Stimulated activated CD8-positive, alpha-beta memory T cell treated with anti-CD3 and anti-CD28 coated beads, Interleukin-7, amount 100 ng/mL, for 48 hours (primary cell): Measurements from ENCODE around the gene CNOT11.
"Not testable (repeated sequence)": the region's sequence is repeated elsewhere in the genome, so short reads cannot be mapped to it uniquely, and the experiment has no call there.

Experiments
- DNase-seq, 2 donors: peaks; one replicate each; pipeline ENCODE4 v3.0.0-alpha.2; 2020; ENCODE audit warnings: low read depth in 1 of 2; ENCODE audit errors: extremely low read depth in 1 of 2

CNOT11 gene

GRCh38 chr2:101252408-101253012 lies at the start of gene CNOT11:
CNOT11 (plus strand) TSS chr2:101252886; CDS start chr2:101252965, 79 bp downstream.
- DNase-seq = peak; percentile 96 to 97

- no peak for DNase-seq
Measured at GRCh38 chr2:101204400-101205115, 48.1 kb upstream of the CNOT11 start.

GRCh38 chr2:101205521-101206479 lies 46.9 kb upstream of the CNOT11 start:
- DNase-seq = peak in 1 of 2 donors; percentile 9

- no peak for DNase-seq
Measured at GRCh38 chr2:101208830-101209229, 43.9 kb upstream of the CNOT11 start.

GRCh38 chr2:101219246-101219645 lies 33.4 kb upstream of the CNOT11 start:
- DNase-seq = no peak

GRCh38 chr2:101220091-101220490 lies 32.6 kb upstream of the CNOT11 start:
- not testable (repeated sequence) for DNase-seq

GRCh38 chr2:101223814-101224231 lies 28.9 kb upstream of the CNOT11 start:
- peak in 1 of 2 donors; percentile 47 for DNase-seq

GRCh38 chr2:101230541-101231001 lies 22.1 kb upstream of the CNOT11 start:
- DNase-seq = no peak

- DNase-seq = no peak
Measured at GRCh38 chr2:101231240-101231639, 21.4 kb upstream of the CNOT11 start.

GRCh38 chr2:101231937-101232730 lies 20.6 kb upstream of the CNOT11 start:
- DNase-seq = no peak

- no peak for DNase-seq
Measured at GRCh38 chr2:101232770-101233169, 19.9 kb upstream of the CNOT11 start.

GRCh38 chr2:101234169-101234938 lies 18.3 kb upstream of the CNOT11 start:
- DNase-seq = no peak

GRCh38 chr2:101235956-101236355 lies 16.7 kb upstream of the CNOT11 start:
- not testable (repeated sequence) for DNase-seq

GRCh38 chr2:101237944-101238343 lies 14.7 kb upstream of the CNOT11 start:
- DNase-seq = not testable (repeated sequence)

GRCh38 chr2:101238930-101239759 lies 13.5 kb upstream of the CNOT11 start:
- DNase-seq = no peak

- DNase-seq = not testable (repeated sequence)
Measured at GRCh38 chr2:101239760-101240118, 12.9 kb upstream of the CNOT11 start.

- DNase-seq = not testable (repeated sequence)
Measured at GRCh38 chr2:101240694-101241093, 12.0 kb upstream of the CNOT11 start.

GRCh38 chr2:101241158-101241557 lies 11.5 kb upstream of the CNOT11 start:
- no peak for DNase-seq

GRCh38 chr2:101244373-101244772 lies 8.3 kb upstream of the CNOT11 start:
- not testable (repeated sequence) for DNase-seq
